ENCODE measurements around the gene ZSCAN20. TPM values are rescaled to one million over a fixed set of nuclear protein-coding genes. Genes with fewer than 3 reads are reported as not detected.
A peak's percentile ranks its signal among the peaks of the same experiment; 100 is the strongest.

Gene ZSCAN20
- total and polyA plus RNA-seq, 4 donors, result 0.48 to 2.3 (median 1.3) TPM

DNA sequence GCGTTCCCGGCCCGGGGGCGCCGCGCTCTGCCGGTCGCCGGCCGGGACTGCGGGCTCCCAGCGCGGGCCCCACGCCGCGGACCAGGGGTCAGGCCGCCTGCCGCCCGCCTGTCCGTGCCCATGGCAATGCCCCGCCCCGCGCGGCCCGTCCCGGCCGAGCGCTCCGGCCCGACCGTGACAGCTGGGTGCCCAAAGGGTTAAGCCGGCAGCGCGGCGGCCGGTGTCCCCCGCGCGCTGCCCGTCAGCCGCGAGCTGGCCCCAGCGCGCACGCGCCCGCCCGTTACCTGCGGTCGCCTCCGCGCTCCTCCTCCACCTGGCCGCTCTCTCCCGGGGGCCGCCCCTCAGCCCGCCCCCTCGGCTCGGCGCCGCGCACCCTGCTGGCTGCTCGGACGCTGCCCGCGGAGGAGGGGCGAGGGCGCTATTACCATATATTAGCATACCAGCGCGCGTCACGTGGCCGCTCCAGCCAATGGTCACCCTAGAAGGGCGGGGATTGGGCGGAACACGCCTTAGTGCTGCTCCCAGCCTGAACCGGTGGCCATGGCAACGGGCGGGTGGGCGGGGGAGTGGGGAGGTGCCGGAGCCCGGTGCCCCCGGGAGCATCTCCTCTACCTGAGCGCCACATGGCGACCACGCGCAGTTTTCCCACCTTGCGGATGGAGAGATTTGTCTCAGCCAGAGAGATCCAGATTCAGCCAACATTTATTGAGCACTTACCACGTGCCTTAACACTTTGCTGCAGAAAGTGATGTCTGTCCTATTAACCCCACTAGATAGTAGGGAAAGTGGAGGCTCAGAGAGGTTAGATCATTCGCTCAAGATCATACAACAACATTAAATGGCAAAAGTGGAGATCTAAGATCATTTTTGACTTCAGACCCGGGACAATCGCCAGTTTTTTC lies 41.5 kb upstream of the ZSCAN20 start, which contains the start of gene PHC2:
Gene PHC2, minus strand, starts transcription at position 404 of the 902 bp plus-strand sequence. CDS start 55,556 bp downstream, outside the sequence.
- Histone ChIP-seq H3K4me1 (ENCODE audit: control insufficient read depth in 4 of 4, insufficient read depth in 4 of 4, low read length in 3 of 4) (peaks cover 0 to 15% (median 6%) of the 10 kb centered on the region in 4 donors), H3K9me3 (ENCODE audit: control insufficient read depth in 4 of 4, low read length in 3 of 4) (no peaks in the 10 kb centered on the region)

DNA sequence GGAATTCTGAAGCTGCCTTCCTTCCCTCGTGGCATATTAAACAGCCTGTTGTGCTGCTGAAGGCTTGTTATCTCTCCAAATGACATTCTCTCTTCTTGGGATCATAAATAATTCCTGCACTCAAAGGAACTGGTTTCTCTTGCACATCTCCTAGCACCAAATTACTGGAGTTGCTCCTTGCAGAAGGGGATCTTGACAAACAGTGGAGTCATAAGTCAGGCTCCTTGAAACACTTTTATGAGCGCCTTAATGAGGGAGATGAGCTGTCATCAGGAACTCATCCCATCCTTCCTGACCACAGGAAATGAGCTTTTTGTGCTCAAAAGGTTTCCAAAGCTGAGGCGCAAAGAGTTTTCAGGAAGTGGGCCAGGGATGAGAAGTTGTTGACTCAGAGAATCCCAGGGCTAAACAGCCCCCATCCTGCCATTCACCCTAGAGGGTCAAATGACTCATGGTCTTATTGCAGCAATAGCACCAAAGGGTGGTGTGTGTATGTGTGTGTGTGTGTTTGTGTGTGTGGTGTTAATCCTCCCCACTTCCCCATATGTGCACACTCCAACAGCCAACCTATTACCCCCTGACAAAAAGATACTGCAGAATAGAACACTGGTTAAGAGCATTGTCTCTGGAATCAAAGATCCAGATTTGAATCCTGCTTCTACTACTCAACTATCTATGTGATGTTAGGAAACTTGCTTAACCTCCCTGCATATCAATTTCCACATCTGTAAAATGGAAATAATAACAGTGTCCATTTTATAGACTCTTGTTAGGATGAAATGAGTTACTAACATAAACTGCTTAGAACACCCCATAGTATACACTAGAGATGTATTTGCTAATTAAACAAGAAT lies 38.7 kb upstream of the ZSCAN20 start:
- H3K27me3 ChIP-seq (ENCODE audit: control insufficient read depth in 4 of 4, insufficient read depth in 4 of 4, low read length in 3 of 4), result no peaks in the 10 kb centered on the region
- no peak for DNase-seq (ENCODE audit: low spot score)
- peak overlapping the region in 1 of 2 donors; percentile 75 for H3K27ac ChIP-seq (ENCODE audit: low read depth in 1 of 2, low read length in 2 of 2)
- 67% methylated on average over 3 of the region's 3 CpGs for WGBS
- no peaks in the 10 kb centered on the region for H3K9me3 ChIP-seq (ENCODE audit: control insufficient read depth in 4 of 4, low read length in 3 of 4)
- peaks cover 0 to 13% (median 6%) of the 10 kb centered on the region in 4 donors for H3K4me1 ChIP-seq (ENCODE audit: control insufficient read depth in 4 of 4, insufficient read depth in 4 of 4, low read length in 3 of 4)
- no peaks in the 10 kb centered on the region for H3K36me3 ChIP-seq (ENCODE audit: control insufficient read depth in 4 of 4, insufficient read depth in 3 of 4, low read depth in 1 of 4, low read length in 3 of 4)
- TF ChIP-seq GABPA (IDR thresholded peaks at IDR 0.05 in 1 of 2, conservative IDR thresholded peaks at IDR 0.05 in 1 of 2) (peak in 1 of 2 donors; percentile 12), JUND (IDR thresholded peaks at IDR 0.05) (peak; percentile 85 to 90), RAD21 (IDR thresholded peaks at IDR 0.05) (peak in 1 of 2 donors; percentile 13), NR2F2 (IDR thresholded peaks at IDR 0.05) (peak; percentile 86), RXRA (IDR thresholded peaks at IDR 0.05) (peak in 1 of 2 donors; percentile 51), HNF4G (IDR thresholded peaks at IDR 0.05) (no peak), SP1 (IDR thresholded peaks at IDR 0.05) (peak; percentile 33), EGR1 (IDR thresholded peaks at IDR 0.05; ENCODE audit: low read depth in 2 of 2) (no peak), YY1 (IDR thresholded peaks at IDR 0.05) (no peak), TAF1 (conservative IDR thresholded peaks at IDR 0.05) (no peak)
- TF ChIP-seq, protein P1, sequence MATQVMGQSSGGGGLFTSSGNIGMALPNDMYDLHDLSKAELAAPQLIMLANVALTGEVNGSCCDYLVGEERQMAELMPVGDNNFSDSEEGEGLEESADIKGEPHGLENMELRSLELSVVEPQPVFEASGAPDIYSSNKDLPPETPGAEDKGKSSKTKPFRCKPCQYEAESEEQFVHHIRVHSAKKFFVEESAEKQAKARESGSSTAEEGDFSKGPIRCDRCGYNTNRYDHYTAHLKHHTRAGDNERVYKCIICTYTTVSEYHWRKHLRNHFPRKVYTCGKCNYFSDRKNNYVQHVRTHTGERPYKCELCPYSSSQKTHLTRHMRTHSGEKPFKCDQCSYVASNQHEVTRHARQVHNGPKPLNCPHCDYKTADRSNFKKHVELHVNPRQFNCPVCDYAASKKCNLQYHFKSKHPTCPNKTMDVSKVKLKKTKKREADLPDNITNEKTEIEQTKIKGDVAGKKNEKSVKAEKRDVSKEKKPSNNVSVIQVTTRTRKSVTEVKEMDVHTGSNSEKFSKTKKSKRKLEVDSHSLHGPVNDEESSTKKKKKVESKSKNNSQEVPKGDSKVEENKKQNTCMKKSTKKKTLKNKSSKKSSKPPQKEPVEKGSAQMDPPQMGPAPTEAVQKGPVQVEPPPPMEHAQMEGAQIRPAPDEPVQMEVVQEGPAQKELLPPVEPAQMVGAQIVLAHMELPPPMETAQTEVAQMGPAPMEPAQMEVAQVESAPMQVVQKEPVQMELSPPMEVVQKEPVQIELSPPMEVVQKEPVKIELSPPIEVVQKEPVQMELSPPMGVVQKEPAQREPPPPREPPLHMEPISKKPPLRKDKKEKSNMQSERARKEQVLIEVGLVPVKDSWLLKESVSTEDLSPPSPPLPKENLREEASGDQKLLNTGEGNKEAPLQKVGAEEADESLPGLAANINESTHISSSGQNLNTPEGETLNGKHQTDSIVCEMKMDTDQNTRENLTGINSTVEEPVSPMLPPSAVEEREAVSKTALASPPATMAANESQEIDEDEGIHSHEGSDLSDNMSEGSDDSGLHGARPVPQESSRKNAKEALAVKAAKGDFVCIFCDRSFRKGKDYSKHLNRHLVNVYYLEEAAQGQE (IDR thresholded peaks at IDR 0.05), result peak; percentile 14
- TF ChIP-seq, protein P2, sequence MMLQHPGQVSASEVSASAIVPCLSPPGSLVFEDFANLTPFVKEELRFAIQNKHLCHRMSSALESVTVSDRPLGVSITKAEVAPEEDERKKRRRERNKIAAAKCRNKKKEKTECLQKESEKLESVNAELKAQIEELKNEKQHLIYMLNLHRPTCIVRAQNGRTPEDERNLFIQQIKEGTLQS (IDR thresholded peaks at IDR 0.05), result no peak
- TF ChIP-seq, protein P3, sequence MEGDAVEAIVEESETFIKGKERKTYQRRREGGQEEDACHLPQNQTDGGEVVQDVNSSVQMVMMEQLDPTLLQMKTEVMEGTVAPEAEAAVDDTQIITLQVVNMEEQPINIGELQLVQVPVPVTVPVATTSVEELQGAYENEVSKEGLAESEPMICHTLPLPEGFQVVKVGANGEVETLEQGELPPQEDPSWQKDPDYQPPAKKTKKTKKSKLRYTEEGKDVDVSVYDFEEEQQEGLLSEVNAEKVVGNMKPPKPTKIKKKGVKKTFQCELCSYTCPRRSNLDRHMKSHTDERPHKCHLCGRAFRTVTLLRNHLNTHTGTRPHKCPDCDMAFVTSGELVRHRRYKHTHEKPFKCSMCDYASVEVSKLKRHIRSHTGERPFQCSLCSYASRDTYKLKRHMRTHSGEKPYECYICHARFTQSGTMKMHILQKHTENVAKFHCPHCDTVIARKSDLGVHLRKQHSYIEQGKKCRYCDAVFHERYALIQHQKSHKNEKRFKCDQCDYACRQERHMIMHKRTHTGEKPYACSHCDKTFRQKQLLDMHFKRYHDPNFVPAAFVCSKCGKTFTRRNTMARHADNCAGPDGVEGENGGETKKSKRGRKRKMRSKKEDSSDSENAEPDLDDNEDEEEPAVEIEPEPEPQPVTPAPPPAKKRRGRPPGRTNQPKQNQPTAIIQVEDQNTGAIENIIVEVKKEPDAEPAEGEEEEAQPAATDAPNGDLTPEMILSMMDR (IDR thresholded peaks at IDR 0.05; ENCODE audit: low read depth, low read length, missing input control), result no peak
- no peak overlapping the region for H3K4me3 ChIP-seq (ENCODE audit: low read depth in 1 of 3, low read length in 3 of 3)
- H3K9ac ChIP-seq (ENCODE audit: low read depth in 1 of 2, low read length in 2 of 2), result no peak overlapping the region

More for the DNA sequence above, 41.5 kb upstream of the ZSCAN20 start, which contains the start of gene PHC2:
- no peaks in the 10 kb centered on the region for H3K36me3 ChIP-seq (ENCODE audit: control insufficient read depth in 4 of 4, insufficient read depth in 3 of 4, low read depth in 1 of 4, low read length in 3 of 4)
- H3K4me3 ChIP-seq (ENCODE audit: low read depth in 1 of 3, low read length in 3 of 3), result peak within 1 kb of the TSS; percentile 73 to 89 (median 75)
- no peaks in the 10 kb centered on the region for H3K27me3 ChIP-seq (ENCODE audit: control insufficient read depth in 4 of 4, insufficient read depth in 4 of 4, low read length in 3 of 4)
- peak within 1 kb of the TSS in 1 of 2 donors; percentile 10 for H3K9ac ChIP-seq (ENCODE audit: low read depth in 1 of 2, low read length in 2 of 2)
- WGBS, result 2% methylated on average over 91 of the region's 91 CpGs
- H3K27ac ChIP-seq (ENCODE audit: low read depth in 1 of 2, low read length in 2 of 2), result peak within 1 kb of the TSS; percentile 7 to 15
- peak; percentile 88 for DNase-seq (ENCODE audit: low spot score)
- peak; percentile 50 for TF ChIP-seq SP1 (IDR thresholded peaks at IDR 0.05)
- TF ChIP-seq, protein P3 (IDR thresholded peaks at IDR 0.05; ENCODE audit: low read depth, low read length, missing input control), result peak; percentile 38
- TF ChIP-seq, protein P4, sequence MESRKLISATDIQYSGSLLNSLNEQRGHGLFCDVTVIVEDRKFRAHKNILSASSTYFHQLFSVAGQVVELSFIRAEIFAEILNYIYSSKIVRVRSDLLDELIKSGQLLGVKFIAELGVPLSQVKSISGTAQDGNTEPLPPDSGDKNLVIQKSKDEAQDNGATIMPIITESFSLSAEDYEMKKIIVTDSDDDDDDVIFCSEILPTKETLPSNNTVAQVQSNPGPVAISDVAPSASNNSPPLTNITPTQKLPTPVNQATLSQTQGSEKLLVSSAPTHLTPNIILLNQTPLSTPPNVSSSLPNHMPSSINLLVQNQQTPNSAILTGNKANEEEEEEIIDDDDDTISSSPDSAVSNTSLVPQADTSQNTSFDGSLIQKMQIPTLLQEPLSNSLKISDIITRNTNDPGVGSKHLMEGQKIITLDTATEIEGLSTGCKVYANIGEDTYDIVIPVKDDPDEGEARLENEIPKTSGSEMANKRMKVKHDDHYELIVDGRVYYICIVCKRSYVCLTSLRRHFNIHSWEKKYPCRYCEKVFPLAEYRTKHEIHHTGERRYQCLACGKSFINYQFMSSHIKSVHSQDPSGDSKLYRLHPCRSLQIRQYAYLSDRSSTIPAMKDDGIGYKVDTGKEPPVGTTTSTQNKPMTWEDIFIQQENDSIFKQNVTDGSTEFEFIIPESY (IDR thresholded peaks at IDR 0.05), result no peak

Measured in liver (tissue), 9 donors.